Fibroblast of lung (primary cell): ENCODE data around the gene MYLK.

Experiments used
- CTCF ChIP-seq, 2 donors: IDR thresholded peaks in 1 of 2; conservative IDR thresholded peaks in 1 of 2; 1 replicate in 1 of 2; 2 replicates in 1 of 2; pipeline ENCODE4 v1.5.1; 2011 to 2012; ENCODE audit warnings: low read length in 2 of 2, control low read depth in 1 of 2, inconsistent platforms in 1 of 2, low read depth in 1 of 2, mild to moderate bottlenecking in 1 of 2
- EZH2 ChIP-seq: IDR thresholded peaks from 2 replicates; pipeline ENCODE4 v1.5.1; 2012; ENCODE audit warnings: low read length, control low read depth, mild to moderate bottlenecking; ENCODE audit errors: missing control alignments

GRCh38 chr3:123762805-123763204 lies 121.3 kb downstream of the MYLK start:
- no peak for TF ChIP-seq CTCF (conservative IDR thresholded peaks at IDR 0.05 in 1 of 2, IDR thresholded peaks at IDR 0.05 in 1 of 2; ENCODE audit: low read depth in 1 of 2, low read length in 2 of 2)
- no peak for TF ChIP-seq EZH2
